Kidney (tissue), 14 donors: ENCODE measurements around the gene ADGRV1. TPM values are rescaled to one million over a fixed set of nuclear protein-coding genes. Genes with fewer than 3 reads are reported as not detected.

Experiments used
- DNase-seq, 5 donors: peaks; one replicate each; pipeline ENCODE4 v3.0.0-alpha.2; 2013 to 2020
- FAIRE-seq: peaks from 2 replicates; lab custom pipeline; 2012; peaks lifted over from hg19 to GRCh38; lab: Jason Lieb, UNC
- H3K27ac ChIP-seq, 2 donors: one replicate each; pipeline ENCODE4 v1.7.0; 2013; ENCODE audit warnings: low read depth in 2 of 2, low read length in 2 of 2, inconsistent platforms in 1 of 2
- H3K27me3 ChIP-seq: one replicate; pipeline ENCODE4 v1.7.1; 2013; ENCODE audit warnings: low read length, inconsistent platforms; ENCODE audit not compliant: control insufficient read depth, insufficient read depth
- H3K36me3 ChIP-seq, 3 donors: one replicate each; pipeline versions ENCODE4 v1.7.0 to v1.7.1; 2013; ENCODE audit warnings: low read length in 3 of 3, control low read depth in 1 of 3, inconsistent platforms in 1 of 3; ENCODE audit not compliant: insufficient read depth in 3 of 3, control insufficient read depth in 2 of 3
- H3K4me1 ChIP-seq, 3 donors: one replicate each; pipeline versions ENCODE4 v1.7.0 to v1.7.1; 2013; ENCODE audit warnings: low read length in 3 of 3, inconsistent platforms in 1 of 3, low read depth in 1 of 3; ENCODE audit not compliant: control insufficient read depth in 2 of 3, insufficient read depth in 2 of 3
- H3K4me3 ChIP-seq, 3 donors: one replicate each; pipeline versions ENCODE4 v1.7.0 to v1.8.1; 2013; ENCODE audit warnings: low read length in 3 of 3, control low read depth in 1 of 3, inconsistent platforms in 1 of 3
- H3K9ac ChIP-seq, 3 donors: one replicate each; pipeline versions ENCODE4 v1.7.0 to v1.7.1; 2013; ENCODE audit warnings: low read length in 3 of 3, control low read depth in 1 of 3, inconsistent platforms in 1 of 3
- H3K9me3 ChIP-seq, 3 donors: one replicate each; pipeline versions ENCODE4 v1.7.0 to v1.7.1; 2013; ENCODE audit warnings: low read length in 3 of 3, control low read depth in 1 of 3, inconsistent platforms in 1 of 3; ENCODE audit not compliant: control insufficient read depth in 2 of 3, insufficient read depth in 1 of 3
- CTCF ChIP-seq: IDR thresholded peaks from 3 replicates; pipeline ENCODE4 v1.5.1; 2012; ENCODE audit warnings: mild to moderate bottlenecking, moderate library complexity, borderline replicate concordance; ENCODE audit not compliant: insufficient read depth; ENCODE audit errors: extremely low read depth
- intact Hi-C: fragments of 100-400 bp; cut with DNase I; formaldehyde crosslinking; loops from one replicate; pipeline ENCODE4 v1.11.1; 2022
- polyA plus RNA-seq: library from polyadenylated mRNA; stranded (reverse); fragments of 350-450 nt; fragmentation: Illumina TruSeq; extraction: RNeasy Lipid Tissue Mini Kit (QIAGEN cat#74804); gene quantifications from one replicate; pipeline ENCODE4 v1.2.3, GENCODE V29; 2014; ENCODE audit warnings: low read depth, low replicate concordance; ENCODE audit not compliant: insufficient read depth
- total RNA-seq: library from RNA; stranded (reverse); fragmentation: NEBNext Ultra II Directional; extraction: Animal tissue kit (Norgen Biotek cat#: 25700); gene quantifications from one replicate; pipeline ENCODE4 v1.2.1, GENCODE V29; 2021
- donor health status: control.
- donor health status: control.
- donor health status: control.
- donor health status: control.
- donor health status: control.
- donor health status: DM: yes; HTN: yes; CAD: no.
- donor health status: Normal renal cell carcinoma (clear cell type).

ADGRV1 gene
- total and polyA plus RNA-seq, 2 donors from 2014 or later: 7.0 to 7.3 TPM

- H3K27me3 ChIP-seq: no peaks in the 10 kb centered on the region
- H3K9me3 ChIP-seq: no peaks in the 10 kb centered on the region
- intact Hi-C loops: no loop called here
- peak in 1 of 5 donors; percentile 32 for DNase-seq
- H3K27ac ChIP-seq: peak overlapping the region in 1 of 2 donors; percentile 24
- FAIRE-seq: no peak
- H3K4me1 ChIP-seq: no peaks in the 10 kb centered on the region
- H3K9ac ChIP-seq: no peak overlapping the region
- TF ChIP-seq CTCF: no peak
- H3K36me3 ChIP-seq: no peaks in the 10 kb centered on the region
- H3K4me3 ChIP-seq: peak overlapping the region in 1 of 3 donors; percentile 7
Measured at GRCh38 chr5:91144491-91145332, 586.1 kb downstream of the ADGRV1 start.

DNA sequence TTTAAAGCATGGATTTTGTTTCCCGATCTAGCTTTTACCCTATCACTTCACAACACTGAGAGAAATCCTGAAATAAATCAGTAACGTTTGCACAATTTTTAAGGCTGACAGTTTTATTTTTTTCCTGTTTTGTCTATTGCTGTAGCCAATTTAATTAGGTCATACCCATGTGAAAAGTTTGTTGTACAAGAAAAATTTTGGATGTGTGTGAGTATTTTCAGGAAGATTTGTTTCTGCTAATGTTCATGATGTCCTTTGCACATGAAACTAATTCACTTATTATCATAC is 586.7 kb downstream of the ADGRV1 start:
- no peaks in the 10 kb centered on the region for H3K36me3 ChIP-seq
- no peak overlapping the region for H3K9ac ChIP-seq
- no peaks in the 10 kb centered on the region for H3K9me3 ChIP-seq
- TF ChIP-seq CTCF: no peak
- H3K4me1 ChIP-seq: no peaks in the 10 kb centered on the region
- intact Hi-C loops: no loop called here
- no peak overlapping the region for H3K4me3 ChIP-seq
- peak in 2 of 5 donors; percentile 34 to 68 for DNase-seq
- no peaks in the 10 kb centered on the region for H3K27me3 ChIP-seq
- FAIRE-seq: peak; percentile 38
- peak overlapping the region in 1 of 2 donors; percentile 36 for H3K27ac ChIP-seq

- H3K9ac ChIP-seq: no peak overlapping the region
- no peaks in the 10 kb centered on the region for H3K27me3 ChIP-seq
- no peak for DNase-seq
- H3K27ac ChIP-seq: no peak overlapping the region
- no peaks in the 10 kb centered on the region for H3K4me1 ChIP-seq
- FAIRE-seq: no peak
- TF ChIP-seq CTCF: no peak
- no peaks in the 10 kb centered on the region for H3K36me3 ChIP-seq
- H3K4me3 ChIP-seq: no peak overlapping the region
- intact Hi-C loops: no loop called here
- no peaks in the 10 kb centered on the region for H3K9me3 ChIP-seq
Measured at GRCh38 chr5:91146230-91146629, 587.6 kb downstream of the ADGRV1 start.
